Stimulated activated CD4-positive, alpha-beta T cell treated with anti-CD3 and anti-CD28 coated beads, Interleukin-2, amount 100 ng/mL, for 4 hours (primary cell): ENCODE data around the gene GALNS.
"Not testable (repeated sequence)": the region's sequence is repeated elsewhere in the genome, so short reads cannot be mapped to it uniquely, and the experiment has no call there.

Source experiments
- DNase-seq: peaks from one replicate; pipeline ENCODE4 v3.0.0-alpha.2; 2020; ENCODE audit warnings: low read depth

The GALNS gene

DNA sequence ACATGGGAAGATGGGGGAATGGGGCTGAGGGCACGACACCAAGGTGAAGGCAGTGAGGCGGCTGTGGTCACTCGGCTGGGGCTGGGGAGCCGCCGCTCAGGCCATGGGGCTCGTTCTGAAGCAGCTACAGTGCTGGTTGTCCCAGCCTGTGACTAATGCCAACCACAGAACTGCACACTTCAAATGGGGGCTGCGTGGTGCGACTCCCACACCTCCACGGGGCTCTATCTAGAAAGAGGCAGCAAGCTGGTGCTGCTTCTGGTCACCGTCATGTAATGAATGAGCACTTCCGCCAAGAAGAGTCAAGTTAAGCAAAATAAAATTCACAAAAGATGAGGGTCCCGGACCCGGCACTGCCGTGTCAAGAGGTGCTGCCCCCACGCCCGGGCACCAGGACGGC is 20.0 kb downstream of the GALNS start:
- no peak for DNase-seq

- DNase-seq, result no peak
These were observed 20.9 kb downstream of the GALNS start for GRCh38 chr16:88835818-88836217.

- no peak for DNase-seq
These were observed 21.4 kb downstream of the GALNS start for GRCh38 chr16:88835383-88835782.

DNA sequence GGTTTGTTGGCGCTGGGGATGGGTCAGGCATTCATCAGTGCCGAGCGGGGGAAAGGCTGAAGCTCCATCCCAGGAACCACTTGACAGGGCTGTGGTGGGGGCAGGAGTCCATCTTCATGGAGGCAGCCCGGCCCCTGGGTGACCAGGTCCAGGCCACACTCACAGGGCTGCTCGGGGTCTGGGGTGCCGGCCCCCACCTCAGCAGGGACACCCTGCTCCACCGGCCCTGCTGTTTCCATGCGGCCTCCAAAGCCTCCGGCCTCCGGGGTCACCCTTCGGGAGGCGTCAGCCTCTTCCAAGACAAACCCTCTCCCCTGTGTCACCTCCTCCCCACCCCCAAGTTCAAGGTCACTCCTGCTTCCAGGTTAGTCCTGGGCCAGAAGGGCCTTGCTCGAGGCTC is 22.1 kb downstream of the GALNS start:
- DNase-seq, result no peak

DNA sequence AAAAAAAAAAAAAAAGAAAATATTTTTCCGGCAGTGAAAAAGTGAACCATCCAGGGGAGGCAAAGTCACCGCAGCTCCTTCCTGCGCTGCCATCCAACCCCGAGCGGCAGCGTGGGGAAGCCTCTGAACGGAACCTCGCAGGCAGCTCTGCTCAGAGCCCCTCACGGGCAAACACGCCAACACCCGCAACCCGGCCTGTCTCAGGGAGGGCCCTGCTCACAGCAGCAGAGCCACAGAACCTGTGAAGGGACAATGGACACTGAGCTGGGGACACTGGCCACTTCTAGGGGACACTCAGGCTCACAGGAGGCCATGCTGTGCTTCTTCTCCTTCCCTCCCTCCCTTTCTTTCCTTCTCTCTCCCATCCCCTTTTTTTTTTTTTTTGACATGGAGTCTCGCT is 23.7 kb downstream of the GALNS start:
- DNase-seq, result no peak

GRCh38 chr16:88831838-88832237 is 24.9 kb downstream of the GALNS start:
- no peak for DNase-seq

GRCh38 chr16:88830783-88831182 is 26.0 kb downstream of the GALNS start:
- no peak for DNase-seq

DNA sequence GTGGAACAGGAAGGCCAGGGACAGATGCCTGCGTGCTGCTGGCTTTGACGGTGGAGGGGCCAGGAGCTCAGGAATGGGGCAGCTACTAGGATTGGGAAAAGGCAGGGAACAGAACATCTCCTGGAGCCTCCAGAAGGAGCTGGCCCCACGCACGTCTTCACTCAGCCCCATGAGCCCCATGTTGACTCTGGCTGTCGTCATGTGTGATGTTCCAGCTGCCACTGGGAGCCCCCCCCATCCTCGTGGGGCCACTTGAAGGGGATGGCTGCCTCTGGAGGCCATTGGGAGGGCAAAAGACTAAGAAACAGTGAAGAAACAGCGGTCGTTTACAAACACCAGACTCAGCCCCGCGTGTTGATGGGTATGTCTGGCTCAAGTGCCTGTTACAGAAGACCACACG is 26.5 kb downstream of the GALNS start:
- no peak for DNase-seq

GRCh38 chr16:88828711-88829110 is 28.0 kb downstream of the GALNS start:
- no peak for DNase-seq

GRCh38 chr16:88827727-88828126 is 29.0 kb downstream of the GALNS start:
- DNase-seq, result no peak

- no peak for DNase-seq
These were observed 30.5 kb downstream of the GALNS start for GRCh38 chr16:88826070-88826840.

DNA sequence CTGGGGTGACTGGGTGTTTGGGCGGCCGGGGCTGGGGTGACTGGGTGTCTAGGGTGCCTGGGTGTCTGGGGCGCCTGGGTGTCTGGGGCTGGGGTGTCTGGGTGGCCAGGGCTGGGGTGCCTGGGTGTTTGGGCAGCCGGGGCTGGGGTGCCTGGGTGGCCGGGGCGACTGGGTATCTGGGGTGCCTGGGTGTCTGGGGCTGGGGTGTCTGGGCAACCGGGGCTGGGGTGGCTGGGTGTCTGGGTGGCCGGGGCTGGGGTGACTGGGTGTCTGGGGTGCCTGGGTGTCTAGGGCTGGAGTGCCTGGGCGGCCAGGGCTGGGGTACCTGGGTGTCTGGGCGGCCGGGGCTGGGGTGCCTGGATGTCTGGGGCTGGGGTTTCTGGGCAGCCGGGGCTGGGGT is 31.6 kb downstream of the GALNS start:
- DNase-seq, result no peak

- no peak for DNase-seq
These were observed 32.3 kb downstream of the GALNS start for GRCh38 chr16:88824256-88825077.

DNA sequence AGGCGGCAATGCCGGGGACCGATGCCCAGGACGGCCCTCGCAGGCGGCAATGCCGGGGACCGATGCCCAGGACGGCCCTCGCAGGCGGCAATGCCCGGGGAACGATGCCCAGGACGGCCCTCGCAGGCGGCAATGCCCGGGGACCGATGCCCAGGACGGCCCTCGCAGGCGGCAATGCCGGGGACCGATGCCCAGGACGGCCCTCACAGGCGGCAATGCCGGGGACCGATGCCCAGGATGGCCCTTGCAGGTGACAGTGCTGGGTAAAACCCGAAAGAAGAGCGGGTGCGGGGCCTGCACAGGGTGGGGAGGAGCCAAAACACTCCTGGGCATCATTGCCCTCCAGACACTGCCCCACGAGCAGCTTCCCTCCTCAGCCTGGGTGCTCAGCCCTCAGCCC is 33.1 kb downstream of the GALNS start:
- DNase-seq, result not testable (repeated sequence)

- no peak for DNase-seq
These were observed 34.3 kb downstream of the GALNS start for GRCh38 chr16:88822281-88823040.

DNA sequence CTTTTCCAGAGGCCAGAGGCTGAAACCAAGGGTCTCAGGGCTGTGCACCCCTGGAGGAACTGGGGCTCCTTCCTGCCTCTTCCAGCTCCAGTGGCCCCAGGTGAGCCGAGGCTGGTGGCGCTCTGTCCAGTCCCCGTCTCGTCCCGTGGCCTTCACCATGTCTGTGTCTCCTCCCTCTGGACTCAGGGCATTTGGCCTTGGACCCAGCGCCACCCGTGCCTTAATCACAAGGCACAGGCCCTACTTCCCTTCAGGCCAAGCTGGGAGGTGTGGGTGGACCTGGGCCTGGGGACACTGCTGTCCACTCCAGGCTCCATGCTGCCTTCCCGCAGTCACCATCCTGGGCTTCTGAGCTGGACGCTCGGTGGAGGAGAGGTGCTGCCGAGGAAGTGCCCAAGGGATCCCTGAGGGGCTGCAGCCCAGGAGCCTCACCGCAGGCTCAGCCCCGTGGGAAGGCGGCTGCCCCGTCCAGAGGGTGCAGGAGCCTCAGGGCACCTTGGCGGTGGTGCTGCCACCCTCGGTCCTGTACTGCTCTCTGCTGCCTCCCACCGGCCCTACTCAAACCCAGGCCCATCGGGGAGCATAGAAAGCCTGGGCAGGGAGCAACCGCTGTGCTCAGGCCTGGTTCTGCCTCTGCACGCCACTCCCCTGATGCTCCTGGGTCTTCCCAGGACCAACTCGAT is 35.4 kb downstream of the GALNS start:
- DNase-seq, result no peak

DNA sequence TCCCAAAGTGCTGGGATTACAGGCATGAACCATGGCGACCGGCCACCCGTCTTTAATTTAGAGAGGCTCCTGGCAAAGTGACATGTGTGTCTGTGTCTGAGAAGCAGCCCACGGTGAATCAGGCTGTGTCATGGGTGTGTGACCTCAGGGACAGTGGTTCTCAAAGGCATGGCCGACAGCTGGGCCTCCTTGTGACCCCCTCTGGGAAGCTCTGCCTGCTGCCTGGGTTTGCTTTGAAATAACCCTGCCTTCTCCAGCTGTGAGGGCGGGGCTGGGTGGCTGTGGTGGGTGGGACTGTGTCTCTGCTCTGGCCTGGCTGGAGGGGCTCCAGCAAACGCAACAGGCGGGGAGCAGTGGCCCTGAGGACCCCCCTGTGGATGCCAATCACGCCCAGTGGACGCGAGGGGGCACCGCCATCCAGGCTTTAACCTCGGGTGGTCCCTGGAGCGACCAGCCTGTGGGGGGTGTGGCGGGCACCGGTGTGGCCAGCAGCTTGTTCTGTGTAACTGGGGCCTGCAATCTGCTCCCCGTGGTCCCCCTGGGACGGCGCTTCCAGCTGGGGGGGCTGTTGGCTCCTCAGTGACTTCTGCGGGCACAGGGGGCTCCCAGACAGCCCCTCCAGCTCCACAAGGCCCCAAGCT is 36.2 kb downstream of the GALNS start:
- no peak for DNase-seq

DNA sequence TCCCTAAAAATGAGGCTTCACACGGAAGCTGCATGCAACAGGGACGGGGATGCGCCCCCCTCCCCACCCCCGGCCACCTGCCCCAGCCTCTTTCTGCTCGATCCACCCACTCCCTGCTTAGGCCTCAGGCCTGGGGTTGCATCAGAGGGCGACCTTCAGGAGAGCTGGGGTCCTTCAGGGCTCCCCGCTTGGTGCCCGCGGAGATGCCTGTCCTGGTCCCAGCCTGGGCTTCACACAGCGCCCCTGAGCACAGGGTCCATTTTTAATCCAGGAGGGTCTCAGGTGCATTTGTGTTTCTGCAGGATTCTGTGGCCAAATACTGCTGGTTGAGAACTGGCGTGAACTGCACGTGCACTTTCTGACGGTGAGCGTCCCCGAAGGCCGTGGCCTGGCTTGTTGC is 37.6 kb downstream of the GALNS start:
- DNase-seq, result no peak

- no peak for DNase-seq
These were observed 38.2 kb downstream of the GALNS start for GRCh38 chr16:88818575-88818874.

DNA sequence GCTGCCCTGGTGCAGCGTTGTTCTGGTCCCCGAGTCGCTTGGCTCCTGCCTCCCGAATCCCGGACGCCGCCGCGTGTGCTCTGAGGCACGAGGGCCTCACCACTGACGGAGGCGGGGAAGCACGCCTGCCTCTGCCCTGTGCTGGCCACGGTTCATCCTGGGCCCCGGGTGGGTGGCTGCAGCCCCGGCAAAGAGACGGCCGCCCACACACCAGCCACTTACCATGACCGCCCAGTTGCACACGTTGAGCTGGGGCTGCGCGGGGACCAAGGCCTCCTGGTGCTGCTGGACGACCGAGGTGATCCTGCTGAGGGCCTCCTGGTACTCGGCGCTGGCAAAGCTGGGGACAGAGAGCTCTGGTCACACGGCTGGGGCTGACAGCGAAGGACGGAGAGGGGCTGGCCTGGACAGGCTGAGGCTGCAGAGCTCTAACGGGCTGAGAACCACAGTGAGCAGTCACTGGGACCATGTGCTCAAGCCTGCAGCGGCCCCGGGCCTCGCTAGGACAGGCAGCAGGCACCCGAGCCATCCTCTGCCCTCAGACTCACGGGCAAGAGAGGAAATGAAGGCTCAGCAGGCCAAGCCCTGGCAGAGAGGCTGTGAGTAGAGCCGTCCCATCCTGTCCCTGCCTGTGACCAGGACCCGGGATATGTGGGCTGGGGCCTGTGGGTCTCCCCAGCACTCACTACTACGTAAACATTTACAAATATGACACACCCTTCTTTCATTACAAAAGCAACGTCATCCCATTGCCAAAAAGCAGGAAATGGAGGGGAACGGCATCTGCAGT is 38.8 kb downstream of the GALNS start:
- DNase-seq, result no peak
